Natural killer cell (primary cell): ENCODE data around the gene TBC1D22A. TPM values are rescaled to one million over a fixed set of nuclear protein-coding genes. Genes with fewer than 3 reads are reported as not detected.

ENCODE experiments used
- ATAC-seq, 3 donors: fragments of 150-1000 bp in 2 of 3; fragments of 200-7000 bp in 1 of 3; cut with Tn5 transposase; 1 replicate in 1 of 3; 2 replicates in 2 of 3; pipeline ENCODE4 v1.10.0; 2021; ENCODE audit warnings: mild to moderate bottlenecking in 2 of 3, moderate library complexity in 2 of 3
- DNase-seq, 2 donors: peaks; one replicate each; pipeline versions ENCODE4 v3.0.0 to v3.0.0-alpha.2; 2013 to 2021; ENCODE audit warnings: mixed read lengths in 1 of 2
- H3K27ac ChIP-seq: one replicate; pipeline ENCODE4 v1.5.1; 2013; ENCODE audit warnings: mild to moderate bottlenecking, low read length
- H3K27me3 ChIP-seq: one replicate; pipeline ENCODE4 v1.6.1; 2013; ENCODE audit warnings: low read length; ENCODE audit not compliant: control insufficient read depth, insufficient read depth
- H3K36me3 ChIP-seq: one replicate; pipeline ENCODE4 v1.6.1; 2013; ENCODE audit warnings: low read length; ENCODE audit not compliant: control insufficient read depth, insufficient read depth
- H3K4me1 ChIP-seq: one replicate; pipeline ENCODE4 v1.6.1; 2013; ENCODE audit warnings: low read length; ENCODE audit not compliant: control insufficient read depth, insufficient read depth
- H3K4me3 ChIP-seq: one replicate; pipeline ENCODE4 v1.5.1; 2013; ENCODE audit warnings: low read length
- H3K9me3 ChIP-seq: one replicate; pipeline ENCODE4 v1.6.1; 2013; ENCODE audit warnings: low read length; ENCODE audit not compliant: control insufficient read depth, insufficient read depth
- H3K27ac Mint-ChIP-seq, 2 donors: one replicate each; pipeline ENCODE4 v1.8.0; 2022; ENCODE audit warnings: mild to moderate bottlenecking in 2 of 2, mixed read lengths in 2 of 2, moderate library complexity in 1 of 2
- H3K27me3 Mint-ChIP-seq, 2 donors: one replicate each; pipeline ENCODE4 v1.8.0; 2022; ENCODE audit warnings: low read depth in 2 of 2, mixed read lengths in 2 of 2
- H3K36me3 Mint-ChIP-seq: one replicate; pipeline ENCODE4 v1.8.0; 2022; ENCODE audit warnings: mixed read lengths
- H3K4me1 Mint-ChIP-seq, 2 donors: one replicate each; pipeline ENCODE4 v1.8.0; 2022; ENCODE audit warnings: mixed read lengths in 2 of 2
- H3K4me3 Mint-ChIP-seq: one replicate; pipeline ENCODE4 v1.8.0; 2022; ENCODE audit warnings: mild to moderate bottlenecking, moderate library complexity, mixed read lengths
- H3K9me3 Mint-ChIP-seq, 2 donors: one replicate each; pipeline ENCODE4 v1.8.0; 2022; ENCODE audit warnings: mixed read lengths in 2 of 2
- WGBS: methylation state at CpG from one replicate; pipeline ENCODE4 v1.1.7; 2013; ENCODE audit warnings: missing lambda C conversion rate; ENCODE audit not compliant: insufficient coverage; 5-methylcytosine and 5-hydroxymethylcytosine counted together
- intact Hi-C: fragments of 100-400 bp; cut with micrococcal nuclease; formaldehyde crosslinking; loops from one replicate; pipeline ENCODE4 v1.14.2; 2022
- total RNA-seq, 4 donors: library from RNA; stranded (reverse); fragments of 120-200 nt in 1 of 4; gene quantifications; one replicate each; pipeline versions ENCODE4 v1.2.3 to v1.2.4, GENCODE V29; 2013 to 2022
- TF ChIP-seq, protein P1 (sequence below): fragments of 200-600 bp; IDR thresholded peaks from one replicate; pipeline ENCODE4 v1.8.0; 2022; ENCODE audit warnings: antibody characterized with exemption

Gene TBC1D22A
- total RNA-seq, 3 donors from 2014 or later (not counting 1 experiment from before 2014, with no cell fraction given): 47.4 to 53.7 (median 53.2) TPM

DNA sequence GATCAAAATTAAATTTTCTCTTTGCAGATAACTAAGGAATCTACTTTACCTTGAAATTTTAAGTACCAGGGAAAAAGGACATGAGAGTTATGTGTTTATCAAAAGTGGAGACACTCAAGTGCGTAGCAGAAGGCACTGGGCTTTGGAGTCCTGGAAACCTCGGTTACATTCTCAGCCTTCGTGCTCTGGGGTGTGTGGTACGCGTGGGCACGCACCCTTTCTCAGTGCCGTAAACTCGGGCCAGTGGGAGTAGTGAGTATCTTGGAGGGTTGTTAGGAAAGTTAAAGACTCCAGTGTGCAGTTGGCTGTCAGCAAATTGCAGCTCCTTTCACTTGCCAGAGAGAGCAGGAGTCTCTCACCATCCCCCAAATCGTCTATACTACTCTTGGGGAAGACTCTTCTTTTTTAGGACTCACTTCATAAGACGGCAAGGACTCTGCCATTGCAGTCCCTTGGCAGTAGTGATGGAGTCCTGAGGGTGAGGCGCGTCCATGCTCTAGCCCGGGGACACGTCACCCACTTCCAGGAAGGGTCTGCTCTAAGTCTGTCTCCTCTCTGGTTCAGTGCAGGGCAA, 171.8 kb downstream of the TBC1D22A start:
- Mint-ChIP-seq H3K27me3 (no peaks in the 10 kb centered on the region), H3K27ac (peak overlapping the region; percentile 89 to 91), H3K9me3 (no peaks in the 10 kb centered on the region), H3K4me3 (peak overlapping the region; percentile 80), H3K4me1 (peaks cover 45 to 48% of the 10 kb centered on the region in 2 donors), H3K36me3 (no peaks in the 10 kb centered on the region)
- ATAC-seq (no peak), DNase-seq (no peak)
- no peaks in the 10 kb centered on the region for H3K27me3 ChIP-seq
- intact Hi-C loops: loop anchor here (5.0 kb wide), 1 partner anchor 1332 kb away; no protein-coding TSS in a partner anchor
- TF ChIP-seq, protein P1, sequence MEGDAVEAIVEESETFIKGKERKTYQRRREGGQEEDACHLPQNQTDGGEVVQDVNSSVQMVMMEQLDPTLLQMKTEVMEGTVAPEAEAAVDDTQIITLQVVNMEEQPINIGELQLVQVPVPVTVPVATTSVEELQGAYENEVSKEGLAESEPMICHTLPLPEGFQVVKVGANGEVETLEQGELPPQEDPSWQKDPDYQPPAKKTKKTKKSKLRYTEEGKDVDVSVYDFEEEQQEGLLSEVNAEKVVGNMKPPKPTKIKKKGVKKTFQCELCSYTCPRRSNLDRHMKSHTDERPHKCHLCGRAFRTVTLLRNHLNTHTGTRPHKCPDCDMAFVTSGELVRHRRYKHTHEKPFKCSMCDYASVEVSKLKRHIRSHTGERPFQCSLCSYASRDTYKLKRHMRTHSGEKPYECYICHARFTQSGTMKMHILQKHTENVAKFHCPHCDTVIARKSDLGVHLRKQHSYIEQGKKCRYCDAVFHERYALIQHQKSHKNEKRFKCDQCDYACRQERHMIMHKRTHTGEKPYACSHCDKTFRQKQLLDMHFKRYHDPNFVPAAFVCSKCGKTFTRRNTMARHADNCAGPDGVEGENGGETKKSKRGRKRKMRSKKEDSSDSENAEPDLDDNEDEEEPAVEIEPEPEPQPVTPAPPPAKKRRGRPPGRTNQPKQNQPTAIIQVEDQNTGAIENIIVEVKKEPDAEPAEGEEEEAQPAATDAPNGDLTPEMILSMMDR: no peak
- H3K4me1 ChIP-seq: peaks cover 25% of the 10 kb centered on the region
- no peaks in the 10 kb centered on the region for H3K36me3 ChIP-seq
- H3K4me3 ChIP-seq: no peak overlapping the region
- no peaks in the 10 kb centered on the region for H3K9me3 ChIP-seq
- no peak overlapping the region for H3K27ac ChIP-seq
- 94% methylated on average over 13 of the region's 14 CpGs for WGBS

DNA sequence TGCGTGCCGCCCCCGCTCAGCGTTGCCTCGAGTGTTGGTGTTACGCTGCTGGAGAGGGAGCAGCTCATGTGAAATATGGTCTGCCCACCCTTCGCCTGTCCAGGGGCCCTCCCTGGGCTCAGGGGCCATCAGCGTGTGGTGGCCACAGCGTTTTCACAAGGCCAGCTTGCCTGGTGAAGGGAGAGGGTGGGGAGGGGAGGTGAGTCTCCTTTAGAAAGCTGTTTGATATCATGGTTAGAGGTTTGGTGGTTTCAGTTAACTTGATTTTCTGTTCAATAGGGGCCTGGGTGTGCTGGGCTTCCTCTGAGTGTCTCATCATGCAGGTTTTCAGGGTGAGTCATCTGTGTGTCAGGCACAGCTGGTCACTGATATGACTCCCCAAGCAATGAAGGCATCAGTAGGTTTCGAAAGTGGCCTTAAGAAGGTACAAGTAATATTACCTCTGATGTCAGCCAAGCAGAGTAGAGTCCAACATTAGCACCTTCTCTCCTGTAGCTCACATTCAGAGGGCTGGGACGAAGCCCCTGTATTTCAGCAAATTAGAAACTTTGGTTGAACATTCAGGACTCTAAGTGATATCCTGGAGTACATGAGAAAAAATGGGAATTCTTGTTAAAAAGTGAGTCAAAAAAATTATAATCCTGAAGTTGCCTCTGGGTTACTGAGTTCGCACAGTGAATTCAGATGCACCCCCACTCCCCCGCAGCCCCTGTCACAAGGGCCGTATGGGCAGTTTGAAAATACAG, 172.5 kb downstream of the TBC1D22A start:
- Mint-ChIP-seq H3K36me3 (no peaks in the 10 kb centered on the region), H3K9me3 (no peaks in the 10 kb centered on the region)
- no peak overlapping the region for H3K27ac ChIP-seq

DNA sequence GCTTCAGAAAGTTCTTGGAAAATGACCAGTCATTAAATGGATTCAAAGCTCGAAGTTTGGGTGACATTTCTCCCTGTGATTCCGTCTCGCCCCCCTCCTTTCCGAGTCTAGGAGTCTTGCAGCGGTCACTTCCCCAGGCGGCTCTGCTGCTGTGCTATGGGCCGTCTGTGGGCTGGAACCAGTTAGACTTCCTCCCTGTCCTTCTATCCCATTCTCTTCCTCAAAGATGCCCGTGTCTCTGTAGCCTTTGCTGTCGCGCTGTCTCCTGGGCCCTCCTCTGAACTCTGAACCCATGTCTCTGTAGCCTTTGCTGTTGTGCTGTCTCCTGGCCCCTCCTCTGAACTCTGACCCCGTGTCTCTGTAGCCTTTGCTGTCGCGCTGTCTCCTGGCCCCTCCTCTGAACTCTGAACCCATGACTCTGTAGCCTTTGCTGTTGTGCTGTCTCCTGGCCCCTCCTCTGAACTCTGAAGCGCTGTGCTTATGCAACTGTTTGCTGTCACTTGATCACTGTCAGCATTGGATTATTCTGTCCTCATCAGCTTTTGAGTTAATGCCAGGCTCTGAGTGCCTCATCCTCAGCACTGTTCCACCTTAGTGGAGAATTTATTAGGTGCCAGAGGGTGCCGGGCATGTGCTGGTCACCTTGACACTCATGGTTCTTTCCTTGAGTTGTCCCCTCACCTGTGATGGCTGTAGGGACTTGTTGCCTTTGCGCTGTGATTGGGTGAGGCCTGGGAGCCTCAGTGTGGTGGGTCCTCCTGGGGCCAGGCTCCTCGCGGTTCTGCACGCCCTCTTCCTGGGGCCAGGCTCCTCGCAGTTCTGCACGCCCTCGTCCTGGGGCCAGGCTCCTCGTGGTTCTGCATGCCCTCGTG, 173.3 kb downstream of the TBC1D22A start:
- peak overlapping the region; percentile 89 to 91 for H3K27ac Mint-ChIP-seq
- 89% methylated on average over 24 of the region's 24 CpGs for WGBS

More for the DNA sequence above, 172.5 kb downstream of the TBC1D22A start:
- Mint-ChIP-seq H3K27me3 (no peaks in the 10 kb centered on the region), H3K4me1 (peaks cover 50 to 55% of the 10 kb centered on the region in 2 donors), H3K27ac (peak overlapping the region; percentile 89 to 91), H3K4me3 (peak overlapping the region; percentile 28)
- Histone ChIP-seq H3K27me3 (no peaks in the 10 kb centered on the region), H3K4me3 (no peak overlapping the region), H3K9me3 (no peaks in the 10 kb centered on the region), H3K36me3 (no peaks in the 10 kb centered on the region), H3K4me1 (peaks cover 25% of the 10 kb centered on the region)
- TF ChIP-seq, protein P1: no peak
- ATAC-seq (peak in 2 of 3 donors; percentile 17 to 49), DNase-seq (no peak)
- intact Hi-C loops: loop anchor here (5.0 kb wide), 1 partner anchor 1333 kb away; no protein-coding TSS in a partner anchor
- 81% methylated on average over 14 of the region's 14 CpGs for WGBS

More for the DNA sequence above, 173.3 kb downstream of the TBC1D22A start:
- Mint-ChIP-seq H3K4me3 (peak overlapping the region; percentile 45), H3K27me3 (no peaks in the 10 kb centered on the region), H3K9me3 (no peaks in the 10 kb centered on the region), H3K36me3 (no peaks in the 10 kb centered on the region), H3K4me1 (peaks cover 50 to 55% of the 10 kb centered on the region in 2 donors)
- Histone ChIP-seq H3K4me1 (peaks cover 25% of the 10 kb centered on the region), H3K27ac (no peak overlapping the region), H3K36me3 (no peaks in the 10 kb centered on the region), H3K9me3 (no peaks in the 10 kb centered on the region), H3K27me3 (no peaks in the 10 kb centered on the region), H3K4me3 (no peak overlapping the region)
- no peak for ATAC-seq
- TF ChIP-seq, protein P1: no peak
- no peak for DNase-seq
- intact Hi-C loops: no loop called here
